ENCODE results near the gene KDM3B. TPM values are rescaled to one million over a fixed set of nuclear protein-coding genes. Genes with fewer than 3 reads are reported as not detected.
"Not testable (repeated sequence)": the region's sequence is repeated elsewhere in the genome, so short reads cannot be mapped to it uniquely, and the experiment has no call there.

KDM3B gene
- total RNA-seq, 2 experiments from 2014 or later, result 53.1 to 55.0 TPM

GRCh38 chr5:138402640-138403039 lies 50.2 kb downstream of the KDM3B start:
- no peaks in the 10 kb centered on the region for H3K9me3 Mint-ChIP-seq (ENCODE audit: insufficient read depth)
- H3K4me1 Mint-ChIP-seq (ENCODE audit: low read depth), result peaks cover 23% of the 10 kb centered on the region
- ChIA-PET POLR2A (interaction anchor here (0.8 kb wide), 1 partner anchor 50 kb away, joined by 4 read pairs; the partner anchor contains the start of gene KDM3B), CTCF (interaction anchor here (11.1 kb wide), 1 partner anchor 50 kb away, joined by 102 read pairs; the partner anchor contains the start of gene KDM3B)
- DNase-seq (peak; percentile 35), ATAC-seq (peak; percentile 89)
- H3K36me3 Mint-ChIP-seq (ENCODE audit: low read depth), result peaks cover 55% of the 10 kb centered on the region
- H3K27me3 Mint-ChIP-seq (ENCODE audit: low read depth), result no peaks in the 10 kb centered on the region
- no peak overlapping the region for H3K4me3 Mint-ChIP-seq
- peak overlapping the region; percentile 13 for H3K27ac Mint-ChIP-seq

GRCh38 chr5:138408023-138408422 lies 55.5 kb downstream of the KDM3B start:
- CTCF ChIA-PET, result interaction anchor here (0.8 to 11.1 kb wide), 7 partner anchors 18 to 228 kb away, joined by 3 to 102 read pairs (median 4); partner anchors contain the start of genes CDC25C, KDM3B and KIF20A
- DNase-seq, result peak; percentile 51
- peak; percentile 65 for ATAC-seq
- H3K4me1 Mint-ChIP-seq (ENCODE audit: low read depth), result peaks cover 13% of the 10 kb centered on the region
- peak overlapping the region; percentile 17 for H3K27ac Mint-ChIP-seq
- H3K27me3 Mint-ChIP-seq (ENCODE audit: low read depth), result no peaks in the 10 kb centered on the region
- H3K9me3 Mint-ChIP-seq (ENCODE audit: insufficient read depth), result no peaks in the 10 kb centered on the region
- POLR2A ChIA-PET, result interaction anchor here (1.5 to 1.6 kb wide), 2 partner anchors 55 to 70 kb away, joined by 3 to 5 read pairs; partner anchors contain the start of gene FAM53C
- peaks cover 25% of the 10 kb centered on the region for H3K36me3 Mint-ChIP-seq (ENCODE audit: low read depth)
- no peak overlapping the region for H3K4me3 Mint-ChIP-seq

- peak; percentile 40 for DNase-seq
- H3K27me3 Mint-ChIP-seq (ENCODE audit: low read depth); H3K9me3 Mint-ChIP-seq (ENCODE audit: insufficient read depth); H3K27ac Mint-ChIP-seq; H3K4me3 Mint-ChIP-seq; POLR2A ChIA-PET; ATAC-seq: not testable (repeated sequence)
- Mint-ChIP-seq H3K4me1 (ENCODE audit: low read depth) (peaks cover 11% of the 10 kb centered on the region), H3K36me3 (ENCODE audit: low read depth) (peaks cover 23% of the 10 kb centered on the region)
- CTCF ChIA-PET, result interaction anchor here (0.7 to 1.8 kb wide), 9 partner anchors 9 to 233 kb away, joined by 3 to 12 read pairs (median 4); partner anchors contain the start of genes BRD8 and CDC25C
These were observed 58.6 kb downstream of the KDM3B start for GRCh38 chr5:138410996-138411640.

GRCh38 chr5:138418444-138418843 lies 66.0 kb downstream of the KDM3B start:
- Mint-ChIP-seq H3K4me3 (no peak overlapping the region), H3K4me1 (ENCODE audit: low read depth) (peaks cover 8% of the 10 kb centered on the region), H3K9me3 (ENCODE audit: insufficient read depth) (no peaks in the 10 kb centered on the region), H3K27me3 (ENCODE audit: low read depth) (no peaks in the 10 kb centered on the region), H3K27ac (no peak overlapping the region), H3K36me3 (ENCODE audit: low read depth) (peaks cover 52% of the 10 kb centered on the region)
- no peak for DNase-seq
- POLR2A ChIA-PET, result no interaction called here
- ATAC-seq, result no peak
- CTCF ChIA-PET, result interaction anchor here (1.0 kb wide), 1 partner anchor 239 kb away, joined by 3 read pairs; no protein-coding TSS in a partner anchor

- POLR2A ChIA-PET, result interaction anchor here (1.1 kb wide), 1 partner anchor 219 kb away, joined by 3 read pairs; no protein-coding TSS in a partner anchor
- no peak overlapping the region for H3K4me3 Mint-ChIP-seq
- no peaks in the 10 kb centered on the region for H3K9me3 Mint-ChIP-seq (ENCODE audit: insufficient read depth)
- ATAC-seq (no peak), DNase-seq (no peak)
- H3K4me1 Mint-ChIP-seq (ENCODE audit: low read depth), result no peaks in the 10 kb centered on the region
- CTCF ChIA-PET, result interaction anchor here (1.0 to 1.2 kb wide), 2 partner anchors 23 to 25 kb away, joined by 4 to 5 read pairs; no protein-coding TSS in a partner anchor
- no peaks in the 10 kb centered on the region for H3K27me3 Mint-ChIP-seq (ENCODE audit: low read depth)
- H3K27ac Mint-ChIP-seq, result peak overlapping the region; percentile 10
- H3K36me3 Mint-ChIP-seq (ENCODE audit: low read depth), result peaks cover 63% of the 10 kb centered on the region
These were observed 72.6 kb downstream of the KDM3B start for GRCh38 chr5:138425079-138425478.

GRCh38 chr5:138435943-138436342 lies 83.5 kb downstream of the KDM3B start:
- Mint-ChIP-seq H3K4me3 (no peak overlapping the region), H3K27ac (no peak overlapping the region), H3K27me3 (ENCODE audit: low read depth) (peaks cover 5% of the 10 kb centered on the region), H3K4me1 (ENCODE audit: low read depth) (peaks cover 12% of the 10 kb centered on the region), H3K36me3 (ENCODE audit: low read depth) (peaks cover 38% of the 10 kb centered on the region), H3K9me3 (ENCODE audit: insufficient read depth) (no peaks in the 10 kb centered on the region)
- DNase-seq (no peak), ATAC-seq (no peak)
- POLR2A ChIA-PET, result no interaction called here
- CTCF ChIA-PET, result interaction anchor here (0.6 to 2.5 kb wide), 2 partner anchors 84 to 108 kb away, joined by 3 to 6 read pairs; no protein-coding TSS in a partner anchor

GRCh38 chr5:138438003-138438723 lies 85.7 kb downstream of the KDM3B start:
- no peak for DNase-seq
- ChIA-PET POLR2A (interaction anchor here (0.6 to 1.3 kb wide), 3 partner anchors 27 to 156 kb away, joined by 3 read pairs; partner anchors contain the start of gene EGR1), CTCF (interaction anchor here (0.6 to 2.3 kb wide), 5 partner anchors 9 to 219 kb away, joined by 3 to 21 read pairs (median 6); partner anchors contain the start of gene KDM3B)
- peaks cover 12% of the 10 kb centered on the region for H3K4me1 Mint-ChIP-seq (ENCODE audit: low read depth)
- peaks cover 26% of the 10 kb centered on the region for H3K36me3 Mint-ChIP-seq (ENCODE audit: low read depth)
- H3K27ac Mint-ChIP-seq, result peak overlapping the region; percentile 6
- H3K4me3 Mint-ChIP-seq, result peak overlapping the region; percentile 71
- peaks cover 5% of the 10 kb centered on the region for H3K27me3 Mint-ChIP-seq (ENCODE audit: low read depth)
- H3K9me3 Mint-ChIP-seq (ENCODE audit: insufficient read depth), result no peaks in the 10 kb centered on the region
- ATAC-seq, result no peak

GRCh38 chr5:138438724-138439476 lies 86.4 kb downstream of the KDM3B start, which contains the start of gene REEP2:
REEP2 (plus strand) TSS chr5:138439057; CDS start chr5:138439209, 152 bp downstream.
- peak; percentile 60 for DNase-seq
- Mint-ChIP-seq H3K9me3 (ENCODE audit: insufficient read depth) (no peaks in the 10 kb centered on the region), H3K27ac (peak within 1 kb of the TSS; percentile 6), H3K27me3 (ENCODE audit: low read depth) (peaks cover 5% of the 10 kb centered on the region), H3K36me3 (ENCODE audit: low read depth) (peaks cover 26% of the 10 kb centered on the region), H3K4me3 (peak within 1 kb of the TSS; percentile 71), H3K4me1 (ENCODE audit: low read depth) (peaks cover 12% of the 10 kb centered on the region)
- peak; percentile 90 for ATAC-seq
- ChIA-PET POLR2A (interaction anchor here (0.6 to 1.3 kb wide), 2 partner anchors 26 to 87 kb away, joined by 3 read pairs; partner anchors contain the start of gene EGR1), CTCF (interaction anchor here (0.6 to 2.3 kb wide), 6 partner anchors 8 to 220 kb away, joined by 3 to 21 read pairs (median 5); partner anchors contain the start of genes EGR1 and KDM3B)

GRCh38 chr5:138439477-138440158 lies 87.1 kb downstream of the KDM3B start:
- Mint-ChIP-seq H3K9me3 (ENCODE audit: insufficient read depth) (no peaks in the 10 kb centered on the region), H3K27me3 (ENCODE audit: low read depth) (peaks cover 5% of the 10 kb centered on the region), H3K4me1 (ENCODE audit: low read depth) (peaks cover 12% of the 10 kb centered on the region), H3K27ac (no peak overlapping the region), H3K4me3 (peak overlapping the region; percentile 67), H3K36me3 (ENCODE audit: low read depth) (peaks cover 24% of the 10 kb centered on the region)
- DNase-seq, result no peak
- no peak for ATAC-seq
- POLR2A ChIA-PET, result no interaction called here
- CTCF ChIA-PET, result interaction anchor here (0.8 to 2.3 kb wide), 2 partner anchors 10 to 25 kb away, joined by 3 to 21 read pairs; partner anchors contain the start of gene EGR1

GRCh38 chr5:138440159-138441073 lies 87.9 kb downstream of the KDM3B start:
- Mint-ChIP-seq H3K4me1 (ENCODE audit: low read depth) (peaks cover 12% of the 10 kb centered on the region), H3K36me3 (ENCODE audit: low read depth) (peaks cover 18% of the 10 kb centered on the region), H3K27me3 (ENCODE audit: low read depth) (peaks cover 5% of the 10 kb centered on the region), H3K4me3 (peak overlapping the region; percentile 31), H3K27ac (no peak overlapping the region), H3K9me3 (ENCODE audit: insufficient read depth) (no peaks in the 10 kb centered on the region)
- no peak for ATAC-seq
- DNase-seq, result no peak
- POLR2A ChIA-PET, result no interaction called here
- CTCF ChIA-PET, result no interaction called here
